Effector memory CD8-positive, alpha-beta T cell (primary cell): ENCODE results near the gene SCLY.

Source experiments
- ATAC-seq: fragments of 150-1000 bp; cut with Tn5 transposase; replicated peaks from 2 replicates; pipeline ENCODE4 v1.10.0; 2021; ENCODE audit warnings: mild to moderate bottlenecking, moderate library complexity
- DNase-seq, 3 experiments: peaks; one replicate each; pipeline ENCODE4 v3.0.0; 2021
- H3K27ac Mint-ChIP-seq, 2 donors: one replicate each; pipeline ENCODE4 v1.8.0; 2022; ENCODE audit warnings: mild to moderate bottlenecking in 2 of 2, mixed read lengths in 2 of 2, moderate library complexity in 2 of 2
- H3K27me3 Mint-ChIP-seq, 2 donors: one replicate each; pipeline ENCODE4 v1.8.0; 2022; ENCODE audit warnings: mixed read lengths in 2 of 2
- H3K36me3 Mint-ChIP-seq: one replicate; pipeline ENCODE4 v1.8.0; 2022; ENCODE audit warnings: mild to moderate bottlenecking, moderate library complexity, mixed read lengths; ENCODE audit not compliant: insufficient read depth
- H3K4me1 Mint-ChIP-seq, 2 donors: one replicate each; pipeline ENCODE4 v1.8.0; 2022; ENCODE audit warnings: low read depth in 2 of 2, mixed read lengths in 2 of 2
- H3K4me3 Mint-ChIP-seq, 2 donors: one replicate each; pipeline ENCODE4 v1.8.0; 2022; ENCODE audit warnings: mild to moderate bottlenecking in 2 of 2, mixed read lengths in 2 of 2, moderate library complexity in 2 of 2
- H3K9me3 Mint-ChIP-seq, 2 donors: one replicate each; pipeline ENCODE4 v1.8.0; 2022; ENCODE audit warnings: mixed read lengths in 2 of 2

The SCLY gene

DNA sequence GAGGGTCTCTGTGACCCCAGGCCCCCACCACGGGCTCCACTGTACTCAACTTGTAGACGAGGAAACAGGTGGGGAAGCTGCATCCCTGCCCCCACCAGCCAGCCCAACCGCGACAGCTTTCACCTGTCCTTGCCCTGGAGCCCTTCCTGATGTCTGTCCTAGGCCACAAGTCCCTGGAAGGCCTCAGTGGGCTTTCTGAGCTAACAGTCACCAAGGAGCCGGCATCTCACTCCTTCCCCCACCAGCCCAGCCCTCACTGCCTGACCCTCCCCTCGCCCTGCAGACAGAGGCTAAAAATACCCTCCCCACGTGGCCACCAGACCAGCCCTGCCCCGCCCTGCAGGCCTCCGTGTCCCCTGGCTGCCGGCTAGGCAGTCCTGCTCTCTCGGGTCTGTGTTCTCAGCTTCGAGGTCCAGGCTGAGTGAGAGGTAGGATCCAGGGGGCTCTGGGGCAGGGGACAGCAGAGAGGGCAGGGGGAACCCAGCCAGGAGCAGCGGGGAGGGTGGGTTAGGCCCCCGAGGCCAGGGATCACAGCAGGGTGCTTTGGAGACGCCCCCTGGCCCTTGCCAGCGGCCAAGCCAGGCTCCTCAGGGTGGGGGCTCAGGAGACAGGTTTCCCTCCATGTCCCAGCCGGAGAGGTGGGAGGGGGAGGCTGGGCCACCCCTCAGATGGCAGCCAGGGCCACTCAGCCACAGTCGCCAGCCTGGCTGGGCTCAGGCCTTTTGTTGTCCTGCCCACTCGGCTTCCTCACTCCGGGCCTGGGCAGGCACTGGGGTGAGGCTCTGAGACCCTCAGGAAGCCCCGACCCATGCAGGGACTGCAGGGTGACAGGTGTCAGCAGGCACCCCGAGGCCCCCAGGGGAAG, 77.8 kb downstream of the SCLY start, which contains the start of gene KLHL30:
Gene KLHL30, plus strand, starts transcription at position 338 of the 865 bp plus-strand sequence. CDS start 2,087 bp downstream, outside the sequence.
- DNase-seq (no peak), ATAC-seq (no peak)
- Mint-ChIP-seq H3K27ac (no peak within 1 kb of the TSS), H3K9me3 (no peaks in the 10 kb centered on the region), H3K4me1 (peaks cover 7 to 8% of the 10 kb centered on the region in 2 donors), H3K4me3 (no peak within 1 kb of the TSS), H3K27me3 (peaks cover 0 to 6% of the 10 kb centered on the region in 2 donors), H3K36me3 (no peaks in the 10 kb centered on the region)

DNA sequence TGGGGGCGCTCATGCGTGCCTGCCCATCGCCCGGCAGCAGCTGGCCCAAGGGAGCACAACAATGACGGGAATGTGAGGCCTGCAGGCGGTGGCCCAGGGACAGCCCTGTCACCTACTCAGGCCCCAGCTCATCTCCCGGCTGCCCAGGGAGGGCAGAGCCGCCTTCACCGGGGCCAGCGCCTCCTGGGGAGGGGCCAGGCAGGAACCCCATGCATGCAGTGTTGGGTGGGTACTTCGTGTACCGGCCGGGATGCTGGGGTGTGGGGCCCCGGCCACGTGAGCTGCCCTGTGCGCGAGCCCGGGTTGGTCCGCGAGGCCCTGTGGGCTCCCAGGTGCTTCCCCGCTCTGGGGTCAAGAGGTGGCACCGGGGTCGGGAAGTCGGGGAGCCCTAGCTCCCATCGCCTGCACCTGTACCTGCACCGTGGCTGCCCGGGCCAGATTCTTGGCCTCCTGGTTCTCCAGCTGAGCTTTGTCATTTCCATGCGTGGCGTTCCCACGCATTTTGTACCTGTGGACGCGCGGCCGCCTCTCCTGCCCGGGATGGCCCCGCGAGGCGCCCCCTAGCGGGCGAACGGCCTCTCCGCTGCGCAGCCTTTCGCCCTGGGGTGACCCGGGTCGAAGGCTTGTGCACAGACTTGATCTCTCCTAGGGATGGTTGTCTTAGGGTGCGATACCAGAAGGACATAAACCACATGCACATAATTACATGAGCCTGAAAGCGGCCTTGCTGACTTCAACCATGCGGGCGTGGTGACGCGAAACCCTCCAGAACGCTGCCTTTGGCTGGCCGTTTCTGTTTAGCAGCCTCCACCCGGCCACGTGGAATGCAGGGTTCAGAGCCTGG, 78.6 kb downstream of the SCLY start:
- Mint-ChIP-seq H3K27me3 (no peaks in the 10 kb centered on the region), H3K36me3 (no peaks in the 10 kb centered on the region), H3K9me3 (no peaks in the 10 kb centered on the region), H3K27ac (no peak overlapping the region), H3K4me3 (no peak overlapping the region), H3K4me1 (peaks cover 12 to 14% of the 10 kb centered on the region in 2 donors)
- no peak for ATAC-seq
- DNase-seq, result no peak

DNA sequence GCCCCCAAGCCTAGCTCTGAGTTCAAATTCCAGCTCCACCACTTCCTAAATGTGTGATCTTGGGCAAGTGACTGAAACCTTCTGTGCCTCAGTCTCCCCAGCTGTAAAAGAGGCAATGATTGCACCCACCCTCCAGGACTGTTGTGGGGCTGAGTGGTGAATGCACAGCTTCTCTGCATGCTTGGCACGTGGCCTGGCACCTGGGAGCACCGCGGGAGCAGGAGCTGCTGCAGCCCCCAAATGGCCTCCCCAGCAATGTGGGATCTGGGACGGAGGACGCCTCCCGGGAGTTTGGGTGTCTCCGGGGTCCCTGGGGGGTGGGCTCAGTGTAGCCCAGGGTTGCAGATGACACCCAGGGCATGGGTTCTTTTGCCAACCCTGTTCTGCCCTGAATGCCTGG, 79.2 kb downstream of the SCLY start:
- Mint-ChIP-seq H3K4me1 (peaks cover 12 to 14% of the 10 kb centered on the region in 2 donors), H3K27me3 (no peaks in the 10 kb centered on the region), H3K9me3 (no peaks in the 10 kb centered on the region), H3K27ac (no peak overlapping the region), H3K36me3 (no peaks in the 10 kb centered on the region), H3K4me3 (no peak overlapping the region)
- ATAC-seq (no peak), DNase-seq (no peak)

DNA sequence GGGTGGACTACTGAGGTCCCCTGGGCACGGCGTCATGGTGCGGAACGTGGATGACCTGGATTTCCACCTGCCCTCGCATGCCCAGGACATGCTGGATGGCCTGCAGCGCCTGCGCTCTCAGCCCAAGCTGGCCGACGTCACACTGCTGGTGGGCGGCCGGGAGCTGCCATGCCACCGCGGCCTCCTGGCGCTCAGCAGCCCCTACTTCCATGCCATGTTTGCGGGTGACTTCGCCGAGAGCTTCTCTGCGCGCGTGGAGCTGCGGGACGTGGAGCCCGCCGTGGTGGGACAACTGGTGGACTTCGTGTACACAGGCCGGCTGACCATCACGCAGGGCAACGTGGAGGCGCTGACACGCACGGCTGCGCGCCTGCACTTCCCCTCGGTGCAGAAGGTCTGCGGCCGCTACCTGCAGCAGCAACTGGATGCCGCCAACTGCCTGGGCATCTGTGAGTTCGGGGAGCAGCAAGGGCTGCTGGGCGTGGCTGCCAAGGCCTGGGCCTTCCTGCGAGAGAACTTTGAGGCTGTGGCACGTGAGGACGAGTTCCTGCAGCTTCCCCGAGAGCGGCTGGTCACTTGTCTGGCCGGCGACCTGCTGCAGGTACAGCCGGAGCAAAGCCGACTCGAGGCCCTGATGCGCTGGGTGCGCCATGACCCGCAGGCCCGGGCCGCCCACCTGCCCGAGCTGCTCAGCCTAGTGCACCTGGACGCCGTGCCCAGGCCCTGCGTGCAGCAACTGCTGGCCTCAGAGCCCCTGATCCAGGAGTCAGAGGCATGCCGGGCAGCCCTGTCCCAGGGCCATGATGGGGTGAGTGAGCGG, 80.1 kb downstream of the SCLY start:
- Mint-ChIP-seq H3K9me3 (no peaks in the 10 kb centered on the region), H3K4me3 (no peak overlapping the region), H3K27ac (no peak overlapping the region), H3K4me1 (peaks cover 12 to 14% of the 10 kb centered on the region in 2 donors), H3K36me3 (no peaks in the 10 kb centered on the region), H3K27me3 (no peaks in the 10 kb centered on the region)
- DNase-seq (no peak), ATAC-seq (no peak)

DNA sequence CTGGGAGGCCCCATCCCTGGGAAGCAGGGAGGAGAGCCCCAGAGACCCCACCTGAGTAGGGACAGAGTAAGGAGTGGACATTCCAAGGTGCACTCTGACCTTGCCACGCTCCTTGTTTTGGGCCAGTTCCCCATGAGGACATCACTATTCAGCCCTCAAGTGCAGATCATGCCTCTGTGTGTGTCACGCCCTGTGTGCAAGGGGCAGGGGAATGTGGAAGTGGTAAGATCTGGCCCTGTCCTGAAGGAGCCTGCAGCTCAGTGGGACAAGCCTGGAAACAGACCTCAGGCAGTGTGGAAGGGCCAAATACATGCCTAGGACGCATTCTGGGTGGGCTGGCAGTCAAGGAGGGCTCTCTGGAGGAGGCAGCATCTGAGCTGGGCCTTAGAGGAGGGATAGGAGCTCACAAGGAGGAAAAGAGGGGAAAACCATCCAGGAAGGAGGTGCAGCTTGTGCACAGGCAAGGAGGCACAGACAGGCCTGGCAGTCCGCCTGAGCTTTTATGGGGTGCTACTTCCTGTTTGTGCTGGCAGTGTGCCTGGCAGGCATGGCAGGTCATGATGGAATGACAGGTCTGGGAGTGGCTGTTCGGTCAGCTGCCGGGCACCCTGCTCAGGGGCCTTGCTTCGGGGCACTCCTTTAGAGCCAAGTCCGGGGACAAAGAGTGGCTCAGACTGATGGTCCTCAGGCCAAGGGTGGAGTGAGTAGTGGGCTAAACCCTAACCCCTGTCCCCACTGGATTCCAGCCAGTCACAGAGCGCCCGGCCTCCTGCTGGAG, 80.9 kb downstream of the SCLY start:
- no peak overlapping the region for H3K27ac Mint-ChIP-seq
- DNase-seq, result no peak

DNA sequence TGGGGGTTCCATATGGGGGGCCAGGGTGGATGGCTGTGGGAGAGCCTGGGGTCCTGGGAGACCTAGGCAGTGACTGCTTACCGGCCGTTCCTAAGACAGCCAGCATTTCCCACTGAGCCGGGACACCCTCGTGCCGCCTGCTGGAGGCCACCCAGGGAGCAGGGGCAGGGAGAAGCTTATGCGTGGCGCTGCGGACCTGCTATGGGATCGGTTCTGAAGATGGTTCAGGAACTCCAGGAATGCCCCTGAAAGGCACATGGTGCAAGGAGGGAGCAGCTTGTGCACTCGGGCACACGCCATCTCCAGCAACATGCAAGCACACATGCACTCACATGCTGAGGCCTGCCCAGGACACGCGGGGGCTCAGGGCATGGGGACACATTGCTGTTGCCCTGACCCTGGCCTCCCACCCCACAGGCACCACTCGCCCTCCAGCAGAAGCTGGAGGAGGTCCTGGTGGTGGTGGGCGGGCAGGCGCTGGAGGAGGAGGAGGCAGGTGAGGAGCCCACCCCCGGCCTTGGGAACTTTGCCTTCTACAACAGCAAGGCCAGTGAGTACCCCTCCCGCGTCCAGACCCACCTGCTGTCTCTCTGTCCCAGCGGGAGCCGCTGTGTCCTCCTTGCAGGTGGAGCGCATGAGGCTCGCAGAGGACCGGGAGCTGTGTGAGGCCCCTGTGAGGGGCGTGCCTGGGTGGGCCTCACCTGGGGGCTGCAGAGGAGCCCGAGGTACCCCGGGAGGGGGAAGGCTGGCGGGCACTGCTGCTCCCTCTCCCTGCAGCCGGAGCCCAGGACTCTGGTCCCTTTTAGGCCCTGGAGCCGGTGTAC, 81.8 kb downstream of the SCLY start:
- no peaks in the 10 kb centered on the region for H3K36me3 Mint-ChIP-seq
- no peaks in the 10 kb centered on the region for H3K9me3 Mint-ChIP-seq
- DNase-seq (no peak), ATAC-seq (no peak)
- H3K4me1 Mint-ChIP-seq, result peaks cover 12 to 14% of the 10 kb centered on the region in 2 donors
- H3K4me3 Mint-ChIP-seq, result no peak overlapping the region
- no peaks in the 10 kb centered on the region for H3K27me3 Mint-ChIP-seq
- H3K27ac Mint-ChIP-seq, result no peak overlapping the region

More for the DNA sequence above, 80.9 kb downstream of the SCLY start:
- Mint-ChIP-seq H3K9me3 (no peaks in the 10 kb centered on the region), H3K4me3 (no peak overlapping the region), H3K36me3 (no peaks in the 10 kb centered on the region), H3K27me3 (no peaks in the 10 kb centered on the region), H3K4me1 (peaks cover 12 to 14% of the 10 kb centered on the region in 2 donors)
- no peak for ATAC-seq

DNA sequence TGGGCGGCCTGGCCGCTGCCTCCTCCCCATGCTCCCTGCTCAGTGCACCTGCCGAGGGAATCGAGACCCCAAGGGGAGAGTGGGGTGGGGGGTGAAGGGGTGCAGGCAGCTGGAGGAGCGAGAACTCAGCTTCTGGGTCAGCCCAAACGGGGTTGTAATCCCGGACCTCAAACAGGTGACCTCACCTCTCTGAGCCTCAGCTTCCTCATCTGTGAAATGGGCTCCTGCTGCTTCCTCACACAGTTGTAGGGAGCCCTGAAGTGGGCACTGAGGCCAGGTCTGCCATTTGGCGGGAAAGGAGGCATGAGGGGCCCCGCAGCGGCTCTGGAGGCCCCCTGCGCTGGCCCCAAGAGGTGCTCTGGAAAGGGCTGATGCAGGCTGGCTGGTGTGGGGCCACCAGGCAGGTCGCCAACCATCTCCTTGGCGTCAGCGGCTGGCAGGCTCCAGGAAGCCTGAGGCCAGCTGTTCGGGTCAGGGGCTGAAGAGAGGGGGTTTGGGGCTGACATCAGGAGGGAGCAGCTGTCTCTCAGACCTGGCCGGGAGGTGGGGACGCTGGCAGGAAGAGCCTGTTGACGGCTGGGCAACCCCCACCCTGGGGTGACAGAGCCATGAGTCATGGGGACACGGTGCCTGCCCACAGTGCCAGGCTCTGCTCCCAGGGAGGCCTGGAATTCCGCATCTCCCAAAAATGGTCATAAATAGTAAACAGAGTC, 82.6 kb downstream of the SCLY start:
- no peaks in the 10 kb centered on the region for H3K27me3 Mint-ChIP-seq
- peak overlapping the region in 1 of 2 donors; percentile 56 for H3K27ac Mint-ChIP-seq
- no peaks in the 10 kb centered on the region for H3K9me3 Mint-ChIP-seq
- H3K4me3 Mint-ChIP-seq, result no peak overlapping the region
- DNase-seq, result no peak
- peaks cover 12 to 14% of the 10 kb centered on the region in 2 donors for H3K4me1 Mint-ChIP-seq
- ATAC-seq, result no peak
- no peaks in the 10 kb centered on the region for H3K36me3 Mint-ChIP-seq

DNA sequence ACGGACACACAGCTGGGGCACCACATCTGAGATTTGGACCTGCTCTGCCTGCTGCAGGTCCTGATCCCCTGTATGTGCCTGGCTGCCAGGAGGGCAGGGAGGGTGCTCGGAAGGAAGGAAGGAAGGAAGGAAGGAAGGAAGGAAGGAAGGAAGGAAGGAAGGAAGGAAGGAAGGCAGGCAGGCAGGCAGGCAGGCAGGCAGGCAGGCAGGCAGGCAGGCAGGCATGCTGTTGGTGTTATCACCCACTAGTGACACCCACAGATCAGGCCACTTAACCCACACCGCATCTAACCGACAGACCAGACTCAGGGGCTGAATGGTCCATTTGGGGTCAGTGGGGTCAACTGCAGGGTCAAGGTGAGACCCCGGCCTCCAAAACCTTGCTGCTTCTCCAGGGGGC, 83.5 kb downstream of the SCLY start:
- no peaks in the 10 kb centered on the region for H3K36me3 Mint-ChIP-seq
- no peaks in the 10 kb centered on the region for H3K27me3 Mint-ChIP-seq
- no peak overlapping the region for H3K4me3 Mint-ChIP-seq
- H3K4me1 Mint-ChIP-seq, result peaks cover 12 to 14% of the 10 kb centered on the region in 2 donors
- DNase-seq (no peak), ATAC-seq (no peak)
- H3K27ac Mint-ChIP-seq, result peak overlapping the region in 1 of 2 donors; percentile 56
- no peaks in the 10 kb centered on the region for H3K9me3 Mint-ChIP-seq

DNA sequence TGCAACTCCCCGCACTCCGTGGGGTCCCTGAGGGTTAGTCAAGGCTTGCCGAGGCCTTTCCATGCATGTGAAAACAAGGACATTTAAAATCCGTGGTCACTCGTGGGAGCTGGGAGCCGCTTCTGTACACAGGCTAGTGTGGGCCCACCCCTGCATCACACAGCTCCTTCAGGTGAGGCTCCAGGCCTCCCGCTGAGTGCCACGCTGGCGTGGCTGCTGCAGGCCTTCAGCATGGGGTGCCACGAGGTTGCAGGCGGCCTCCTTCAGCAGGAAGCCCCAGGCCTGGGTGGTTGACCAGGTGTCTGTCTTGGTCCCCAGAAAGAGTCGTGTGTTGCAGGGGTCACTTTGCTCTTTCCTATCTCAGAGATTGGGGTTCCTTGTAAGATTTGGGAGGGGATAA, 84.2 kb downstream of the SCLY start:
- no peak for ATAC-seq
- DNase-seq, result no peak
- peaks cover 12 to 14% of the 10 kb centered on the region in 2 donors for H3K4me1 Mint-ChIP-seq

DNA sequence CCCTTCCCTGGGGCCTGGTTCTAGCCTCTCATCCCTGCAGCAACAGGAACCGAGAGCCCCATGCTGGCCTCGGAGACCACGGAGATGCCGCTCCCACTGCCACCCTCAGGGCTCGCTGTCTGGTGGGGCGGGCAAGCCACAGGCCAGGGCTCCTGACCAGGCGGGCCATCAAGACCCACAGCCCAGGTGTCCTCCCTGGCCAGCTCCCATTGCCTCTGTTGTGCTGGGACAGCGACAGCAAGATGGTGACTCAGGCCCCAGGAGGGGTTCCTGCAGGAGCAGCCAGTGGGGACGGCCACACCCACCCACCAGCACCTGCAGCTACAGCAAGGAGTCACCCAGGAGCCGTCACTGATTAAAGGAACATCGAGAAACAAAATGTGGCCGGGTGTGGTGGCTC, 85.0 kb downstream of the SCLY start:
- Mint-ChIP-seq H3K36me3 (no peaks in the 10 kb centered on the region), H3K4me1 (peaks cover 12 to 14% of the 10 kb centered on the region in 2 donors), H3K9me3 (no peaks in the 10 kb centered on the region), H3K27me3 (no peaks in the 10 kb centered on the region), H3K4me3 (no peak overlapping the region), H3K27ac (no peak overlapping the region)
- no peak for ATAC-seq
- DNase-seq, result no peak

More for the DNA sequence above, 84.2 kb downstream of the SCLY start:
- H3K4me3 Mint-ChIP-seq, result no peak overlapping the region
- H3K9me3 Mint-ChIP-seq, result no peaks in the 10 kb centered on the region
- H3K27me3 Mint-ChIP-seq, result no peaks in the 10 kb centered on the region
- no peaks in the 10 kb centered on the region for H3K36me3 Mint-ChIP-seq
- no peak overlapping the region for H3K27ac Mint-ChIP-seq

DNA sequence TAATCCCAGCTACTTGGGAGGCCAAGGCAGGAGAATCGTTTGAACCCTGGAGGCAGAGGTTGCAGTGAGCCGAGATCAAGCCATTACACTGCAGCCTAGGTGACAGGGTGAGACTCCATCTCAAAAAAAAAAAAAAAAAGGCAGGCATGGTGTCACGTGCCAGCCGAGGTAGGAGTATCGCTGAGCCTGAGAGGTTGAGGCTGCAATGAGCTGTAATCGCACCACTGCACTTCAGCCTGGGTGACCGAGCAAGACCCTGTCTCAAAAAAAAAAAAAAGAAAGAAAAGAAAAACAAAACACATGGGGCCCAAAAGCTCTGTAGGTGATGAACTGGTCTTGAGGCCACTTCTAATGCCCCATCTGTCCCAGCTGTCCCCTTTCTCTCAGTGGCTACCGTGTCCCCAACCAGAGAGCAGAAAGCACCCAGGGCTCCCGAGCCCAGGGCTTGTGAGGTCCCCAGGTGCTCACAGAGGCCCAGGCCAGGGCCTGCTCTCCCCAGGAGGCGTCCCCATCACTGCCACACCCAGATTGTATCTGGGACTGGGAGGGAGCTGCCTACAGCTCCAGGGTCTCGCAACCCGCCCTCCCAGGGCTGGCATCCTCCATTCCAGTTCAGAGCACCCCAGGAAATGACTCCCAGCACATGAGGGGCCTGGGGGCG, 86.2 kb downstream of the SCLY start:
- no peak for DNase-seq
- Mint-ChIP-seq H3K4me3 (no peak overlapping the region), H3K27me3 (no peaks in the 10 kb centered on the region), H3K9me3 (no peaks in the 10 kb centered on the region), H3K27ac (peak overlapping the region in 1 of 2 donors; percentile 41), H3K4me1 (peaks cover 4 to 8% of the 10 kb centered on the region in 2 donors), H3K36me3 (no peaks in the 10 kb centered on the region)
- no peak for ATAC-seq
